GM21619 (cell line): Measurements from ENCODE around the gene BIRC7.

ENCODE experiments used
- ATAC-seq: cut with Tn5 transposase; IDR thresholded peaks from one replicate; pipeline ENCODE4 v1.9.1; 2021; ENCODE audit not compliant: unreplicated experiment

The BIRC7 gene

DNA sequence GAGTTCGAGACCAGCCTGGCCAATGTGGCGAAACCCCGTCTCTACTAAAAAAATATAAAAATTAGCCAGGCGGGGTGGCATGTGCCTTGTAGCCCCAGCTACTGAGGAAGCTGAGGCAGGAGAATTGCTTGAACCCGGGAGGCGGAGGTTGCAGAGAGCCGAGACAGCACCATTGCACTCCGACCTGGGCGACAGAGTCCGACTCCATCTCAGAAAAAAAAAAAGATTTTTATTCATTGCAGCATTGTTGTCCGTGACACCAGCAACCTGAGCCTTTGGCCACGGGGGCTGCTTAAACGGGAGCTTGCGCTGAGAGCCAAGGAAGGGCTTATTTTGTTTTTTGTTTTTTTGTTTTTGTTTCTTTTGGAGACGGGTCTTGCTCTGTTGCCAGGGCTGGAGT lies 44.2 kb downstream of the BIRC7 start:
- ATAC-seq = no peak

DNA sequence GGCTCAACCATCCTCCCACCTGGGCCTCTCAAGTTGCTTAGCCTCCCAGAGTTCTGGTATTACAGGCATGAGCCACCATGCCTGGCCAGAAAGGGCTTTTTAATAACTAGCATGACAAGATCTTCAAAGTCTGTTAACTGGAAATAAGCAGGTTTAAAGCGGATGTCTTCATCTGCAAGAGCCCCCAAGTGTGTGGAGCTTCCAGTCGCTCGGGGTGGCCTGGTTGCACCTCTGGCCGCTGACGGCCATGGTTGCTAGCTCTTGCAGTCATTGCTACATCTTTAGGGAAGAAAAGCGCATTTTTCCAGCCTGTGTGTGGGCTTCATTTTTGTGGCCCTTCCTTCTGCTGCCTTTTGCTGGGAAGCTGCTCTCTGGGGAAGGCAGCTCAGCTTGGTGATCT lies 44.7 kb downstream of the BIRC7 start:
- ATAC-seq = no peak

DNA sequence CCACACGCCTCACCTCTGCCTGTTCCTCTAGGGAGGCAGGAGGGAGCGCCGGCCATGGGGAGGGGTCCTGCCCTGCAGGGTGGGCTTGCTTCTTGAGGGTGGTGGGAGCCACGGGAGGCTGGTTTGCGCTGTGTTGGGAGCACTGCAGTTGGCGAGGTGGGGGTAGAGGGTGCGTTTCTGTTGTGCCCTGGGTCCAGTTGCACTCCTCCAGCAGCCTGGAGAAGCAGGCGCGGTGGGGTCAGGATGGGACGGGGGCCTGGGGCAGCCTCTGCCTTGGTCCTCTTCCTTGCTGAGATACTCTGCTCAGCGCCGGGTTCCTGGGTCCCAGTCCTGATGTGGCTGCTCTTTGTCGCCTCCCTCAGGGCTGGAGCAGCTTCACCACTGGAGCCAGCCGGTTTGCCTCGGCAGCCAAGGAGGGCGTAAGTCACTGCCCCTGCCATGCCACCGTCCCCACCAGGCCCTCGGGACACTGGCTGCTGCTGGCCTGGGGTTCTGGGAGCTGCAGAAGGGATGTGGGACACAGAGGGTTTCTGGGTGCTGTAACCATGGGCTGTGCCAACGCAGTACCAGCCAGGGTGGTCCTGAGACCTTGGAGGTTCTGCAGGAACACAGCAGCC lies 45.3 kb downstream of the BIRC7 start:
- ATAC-seq = no peak

DNA sequence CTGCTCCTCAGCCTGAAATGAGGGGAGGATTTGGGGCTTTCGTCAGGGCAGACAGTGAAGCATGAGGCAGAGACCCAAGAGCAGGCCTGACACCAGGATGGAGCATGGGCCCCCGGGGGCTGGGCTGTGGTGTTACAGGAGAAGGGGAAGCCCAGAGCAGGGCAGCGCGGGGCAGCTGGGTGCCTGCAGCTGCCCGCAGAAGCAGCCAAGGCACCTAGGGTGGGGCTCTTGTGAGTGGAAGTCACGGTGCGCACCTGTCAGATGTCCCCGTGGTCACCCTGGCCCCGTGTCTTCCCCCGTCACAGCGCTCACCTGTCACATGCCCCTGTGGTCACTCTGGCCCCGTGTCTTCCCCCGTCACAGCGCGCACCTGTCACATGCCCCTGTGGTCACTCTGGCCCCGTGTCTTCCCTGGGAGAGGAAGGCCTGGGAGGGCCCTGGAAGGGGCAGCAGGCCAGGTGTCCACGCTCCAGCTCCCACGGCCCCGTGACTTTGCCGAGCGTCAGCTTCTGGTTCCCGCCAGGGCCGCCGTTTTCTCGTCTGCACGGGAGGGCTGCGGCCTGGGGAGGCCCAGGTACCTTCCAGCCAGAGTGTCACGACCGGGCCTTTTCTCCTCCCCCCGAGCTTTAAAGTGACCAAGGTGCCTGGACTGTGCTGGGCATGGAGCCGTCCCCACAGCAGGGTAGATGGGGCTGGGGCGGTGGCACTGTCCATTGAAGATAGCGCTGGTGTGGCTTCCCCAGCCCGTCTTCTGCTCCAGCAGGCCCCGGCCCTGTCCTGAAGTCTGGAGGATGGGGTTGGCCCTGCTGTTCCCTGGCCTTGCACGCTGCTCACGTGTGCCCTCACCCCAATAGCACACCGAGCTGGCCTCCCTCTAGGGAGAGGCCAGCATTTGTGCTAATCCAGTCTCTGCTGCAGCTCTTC lies 46.3 kb downstream of the BIRC7 start:
- no peak for ATAC-seq

DNA sequence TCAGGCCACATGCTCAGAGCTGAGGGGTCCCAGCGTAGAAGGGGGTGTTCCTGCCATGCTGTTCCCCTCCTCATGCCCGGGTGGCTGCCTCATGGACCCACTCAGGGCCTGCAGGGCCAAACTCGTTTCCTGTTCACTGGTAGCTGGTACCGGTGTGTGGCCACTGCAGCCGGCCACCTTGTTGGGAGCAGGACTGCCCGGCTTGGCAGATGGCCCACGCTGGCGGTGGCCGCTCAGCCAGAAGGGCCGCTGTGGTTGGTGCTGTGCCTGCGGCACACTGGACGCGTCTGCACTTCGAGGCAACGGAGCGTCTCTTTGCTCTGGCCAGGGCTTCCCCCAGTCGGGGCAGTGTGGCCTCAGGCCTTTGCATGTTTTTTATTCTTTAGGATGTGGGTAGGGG lies 47.2 kb downstream of the BIRC7 start:
- no peak for ATAC-seq

DNA sequence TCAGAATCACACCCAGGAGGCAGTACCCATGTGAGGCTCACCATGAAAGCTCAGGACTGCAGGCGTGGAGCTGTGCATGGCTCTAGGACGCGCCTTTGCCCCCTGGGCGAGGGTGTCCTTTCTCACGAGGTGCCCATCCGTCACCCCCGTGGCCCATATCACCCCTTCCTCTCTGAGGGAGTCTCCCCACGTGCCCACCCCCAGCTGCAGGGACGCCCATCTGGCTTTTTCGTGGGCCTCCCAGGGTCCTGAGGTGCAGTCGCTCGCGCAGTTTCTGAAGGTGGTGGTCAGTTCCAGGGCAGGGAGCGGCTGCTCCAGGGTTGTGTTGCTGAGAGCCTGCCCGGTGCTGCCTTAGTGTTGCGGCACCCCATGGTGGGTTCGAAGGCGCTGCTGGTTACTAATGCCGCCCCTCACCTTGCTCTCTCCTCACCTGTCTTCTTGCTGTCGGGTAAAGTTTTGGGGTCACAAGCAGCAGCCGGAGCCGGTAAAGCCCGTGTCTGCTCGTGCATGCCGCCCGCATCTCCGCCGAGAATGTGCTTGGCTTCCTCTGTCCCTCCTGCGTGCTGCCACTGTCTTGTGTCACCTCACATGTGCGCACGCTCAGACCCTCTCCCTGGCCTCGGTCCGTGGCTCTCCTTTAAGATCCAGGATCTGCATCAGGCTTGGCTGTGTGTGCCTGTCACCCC lies 47.8 kb downstream of the BIRC7 start:
- ATAC-seq = no peak

DNA sequence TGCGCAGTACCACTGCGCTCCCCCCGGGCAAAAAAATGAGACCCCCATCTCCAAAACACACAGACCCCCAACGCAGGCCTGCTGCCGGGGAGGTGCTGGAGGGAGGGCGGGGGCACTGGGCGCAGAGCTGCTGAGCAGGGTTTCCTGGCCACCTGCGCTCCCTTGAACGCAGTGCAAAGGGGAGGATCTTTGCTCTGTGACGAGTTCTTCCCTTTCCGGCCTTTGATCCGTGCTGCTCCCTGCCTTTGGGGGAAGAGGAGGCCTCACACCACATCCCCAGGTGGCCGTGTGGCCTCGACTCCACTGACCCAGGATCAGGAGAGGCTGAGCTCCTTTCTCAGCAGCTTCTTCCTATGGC lies 48.4 kb downstream of the BIRC7 start:
- ATAC-seq = no peak

- no peak for ATAC-seq
Observed at GRCh38 chr20:63284544-63284949, 48.8 kb downstream of the BIRC7 start.

DNA sequence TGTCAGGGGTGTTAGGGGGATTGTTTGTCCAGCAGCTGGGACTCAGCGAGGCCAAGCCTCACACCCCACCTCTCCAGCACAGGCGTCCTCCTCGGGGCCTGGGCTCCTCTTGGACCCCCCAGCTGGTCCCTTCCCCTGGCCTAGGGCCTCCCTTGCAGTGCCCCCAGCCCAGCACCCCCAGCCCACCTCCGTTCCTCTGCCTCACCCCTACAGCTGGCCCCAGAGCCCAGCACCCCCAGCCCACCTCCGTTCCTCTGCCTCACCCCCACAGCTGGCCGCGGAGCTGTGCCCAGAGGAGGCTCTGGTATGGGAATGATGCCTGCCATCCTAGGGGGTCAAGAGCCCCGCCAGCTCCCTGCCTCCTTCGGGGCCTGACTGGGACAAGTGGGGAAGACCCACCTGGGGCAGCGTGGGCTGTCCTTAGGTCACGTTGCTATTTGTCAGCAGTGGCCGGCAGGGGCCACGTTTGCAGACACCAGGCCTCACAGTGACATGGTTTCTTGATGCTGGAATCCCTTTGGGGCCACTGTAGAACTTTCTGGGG lies 49.3 kb downstream of the BIRC7 start:
- ATAC-seq = no peak

DNA sequence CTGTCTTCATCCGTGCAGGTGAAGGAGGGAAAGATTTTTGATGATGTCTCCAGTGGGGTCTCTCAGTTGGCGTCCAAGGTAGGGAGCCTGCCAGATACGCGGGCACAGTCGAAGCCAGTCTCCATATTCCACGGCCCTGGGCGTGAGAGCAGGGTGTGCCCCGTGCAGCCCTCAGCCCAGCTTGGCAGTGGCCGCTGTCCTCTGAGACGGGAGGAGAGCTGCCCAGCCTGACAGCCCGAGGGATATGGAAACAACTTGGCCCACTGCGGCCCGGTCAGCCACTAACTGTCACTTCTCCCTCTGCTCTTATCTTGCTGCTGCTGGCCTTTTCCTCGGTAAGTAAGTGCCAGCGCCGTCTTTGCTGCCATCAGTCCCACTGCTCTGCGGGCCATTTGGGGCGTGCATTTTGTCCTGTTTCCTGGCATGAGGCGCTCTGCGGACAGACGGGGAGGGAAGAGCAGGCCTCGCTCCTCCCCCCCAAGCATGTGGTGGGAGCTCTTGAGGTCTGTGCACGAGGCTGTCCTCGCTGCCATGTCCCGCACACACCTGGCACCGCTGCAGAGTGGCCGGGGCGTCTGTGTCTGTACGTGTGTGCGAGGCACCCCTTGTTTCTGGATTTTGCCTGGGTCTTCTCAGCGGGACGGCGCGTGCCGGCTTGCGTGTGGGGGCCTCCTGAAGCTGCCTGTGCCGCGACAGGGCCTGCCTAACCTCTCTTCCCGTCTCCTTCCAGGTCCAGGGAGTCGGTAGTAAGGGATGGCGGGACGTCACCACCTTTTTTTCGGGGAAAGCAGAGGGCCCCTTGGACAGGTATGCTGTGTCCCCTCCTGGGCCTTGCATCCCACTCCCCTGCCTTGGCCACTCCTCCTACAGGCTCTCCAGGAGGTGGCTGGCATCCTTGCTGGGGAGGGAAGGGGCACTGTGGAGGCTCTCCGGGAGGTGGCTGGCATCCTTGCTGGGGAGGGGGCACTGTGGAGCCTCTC lies 50.2 kb downstream of the BIRC7 start:
- ATAC-seq = no peak

- ATAC-seq = no peak
Observed at GRCh38 chr20:63286781-63287696, 51.3 kb downstream of the BIRC7 start.

DNA sequence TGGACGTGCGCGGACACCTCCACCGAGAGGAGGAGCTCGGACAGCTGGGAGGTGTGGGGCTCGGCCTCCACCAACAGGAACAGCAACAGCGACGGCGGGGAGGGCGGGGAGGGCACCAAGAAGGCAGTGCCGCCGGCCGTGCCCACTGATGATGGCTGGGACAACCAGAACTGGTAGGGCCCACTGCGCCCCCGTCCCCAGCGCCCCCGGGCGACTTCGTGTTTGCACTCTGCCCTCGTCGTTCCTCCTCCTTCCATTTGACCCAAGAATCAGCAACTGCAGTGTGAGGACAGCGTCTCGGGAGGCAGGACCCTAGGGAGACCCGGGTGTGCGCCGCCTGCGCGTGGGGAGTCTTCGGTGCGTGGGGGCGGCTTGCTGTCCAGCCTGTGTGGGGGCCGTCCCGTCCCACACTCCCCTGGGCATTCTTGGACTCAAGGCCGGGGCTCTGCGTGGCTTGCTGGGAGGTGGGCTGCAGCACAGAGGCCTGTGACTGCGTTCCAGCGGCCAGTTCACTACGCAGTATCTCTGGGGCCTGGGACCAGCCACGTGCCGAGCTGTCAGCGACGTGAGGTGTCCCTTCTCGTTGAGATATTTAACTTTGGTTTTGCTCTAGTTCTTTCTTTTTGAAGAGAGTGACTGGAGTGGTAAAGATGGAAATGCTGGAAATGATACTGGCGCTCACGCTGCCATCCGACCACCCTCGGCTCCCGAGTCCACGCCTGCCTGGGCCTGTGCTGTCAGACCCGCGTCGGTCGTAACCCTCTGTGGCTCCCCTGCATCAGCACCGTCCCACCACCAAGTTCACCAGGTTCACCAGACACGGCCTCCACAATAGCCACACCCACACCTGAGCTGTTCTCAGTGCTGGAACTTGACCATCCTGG lies 52.2 kb downstream of the BIRC7 start:
- no peak for ATAC-seq

DNA sequence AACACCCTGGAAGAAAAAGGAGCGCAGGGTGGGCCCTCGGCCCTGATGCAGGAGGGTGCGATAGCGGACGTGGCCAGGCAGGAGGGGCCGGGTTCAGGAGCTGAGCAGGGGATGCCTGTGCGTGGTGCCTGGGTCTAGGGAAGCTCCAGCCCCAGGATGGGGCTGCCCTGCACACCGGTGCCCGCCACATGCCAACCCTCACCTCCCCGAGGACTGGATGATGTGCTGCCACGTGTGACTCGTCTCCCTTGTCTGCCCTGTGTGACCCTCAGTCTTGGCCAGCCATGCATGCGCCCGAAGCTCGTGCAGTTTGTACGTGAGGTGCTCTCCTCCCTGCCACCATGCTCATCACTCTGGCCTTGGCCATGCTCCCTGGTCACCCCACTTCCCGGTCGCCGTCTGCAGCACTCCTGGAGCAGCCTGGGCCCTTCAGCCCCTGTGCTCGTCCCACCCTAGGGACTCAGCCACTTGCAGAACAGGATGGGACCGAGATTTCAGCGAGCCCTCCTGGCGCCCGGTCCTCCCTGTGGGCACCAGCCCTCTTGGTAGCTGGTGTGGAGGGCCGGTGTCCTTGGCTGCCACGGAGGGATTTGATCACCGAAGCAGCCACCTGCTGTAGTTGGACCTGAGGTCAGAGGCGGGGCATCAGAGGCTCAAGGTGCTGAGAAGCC lies 53.0 kb downstream of the BIRC7 start:
- ATAC-seq = no peak

DNA sequence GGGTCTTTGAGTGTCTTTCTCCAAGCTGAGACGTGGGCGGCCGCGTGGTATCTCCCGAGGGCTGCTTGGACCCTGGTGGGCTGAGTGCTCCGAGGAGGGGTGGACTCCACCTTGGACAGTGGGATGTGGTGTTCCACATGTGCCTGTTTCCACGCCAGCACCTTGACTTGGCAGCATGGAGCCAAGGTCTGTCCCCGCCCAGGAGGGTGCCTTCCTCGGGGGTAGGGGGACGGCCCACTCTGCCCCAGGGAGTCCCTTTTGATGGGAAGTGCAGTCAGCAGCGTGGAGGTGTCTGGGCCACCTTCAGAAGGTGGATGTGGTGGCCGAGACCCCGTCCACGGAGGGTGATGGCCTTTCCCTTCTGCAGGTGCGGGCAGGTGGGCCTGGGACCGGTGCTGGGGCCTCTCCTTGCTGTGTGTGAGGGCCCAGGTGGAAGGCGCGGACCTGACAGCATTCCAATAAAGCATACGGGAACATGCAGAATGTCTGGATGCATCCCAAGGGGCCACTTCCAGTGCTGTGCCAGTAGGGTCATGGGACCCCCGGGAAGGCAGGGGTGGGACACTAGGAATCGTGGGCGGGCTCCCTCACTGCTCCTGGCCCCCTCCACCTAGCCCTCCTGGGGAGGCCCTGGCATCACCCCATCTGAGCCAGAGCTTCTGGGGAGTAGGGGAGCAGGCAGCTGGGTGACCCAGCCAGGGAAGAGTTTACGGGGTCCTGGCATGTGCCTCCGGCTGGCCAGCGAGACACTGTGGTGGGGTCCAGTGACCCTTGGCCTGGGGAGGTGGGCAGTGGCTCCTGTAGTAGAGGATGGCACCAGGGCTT lies 53.8 kb downstream of the BIRC7 start:
- no peak for ATAC-seq
